ENCODE data around the gene GALNT18.

Gene GALNT18

DNA sequence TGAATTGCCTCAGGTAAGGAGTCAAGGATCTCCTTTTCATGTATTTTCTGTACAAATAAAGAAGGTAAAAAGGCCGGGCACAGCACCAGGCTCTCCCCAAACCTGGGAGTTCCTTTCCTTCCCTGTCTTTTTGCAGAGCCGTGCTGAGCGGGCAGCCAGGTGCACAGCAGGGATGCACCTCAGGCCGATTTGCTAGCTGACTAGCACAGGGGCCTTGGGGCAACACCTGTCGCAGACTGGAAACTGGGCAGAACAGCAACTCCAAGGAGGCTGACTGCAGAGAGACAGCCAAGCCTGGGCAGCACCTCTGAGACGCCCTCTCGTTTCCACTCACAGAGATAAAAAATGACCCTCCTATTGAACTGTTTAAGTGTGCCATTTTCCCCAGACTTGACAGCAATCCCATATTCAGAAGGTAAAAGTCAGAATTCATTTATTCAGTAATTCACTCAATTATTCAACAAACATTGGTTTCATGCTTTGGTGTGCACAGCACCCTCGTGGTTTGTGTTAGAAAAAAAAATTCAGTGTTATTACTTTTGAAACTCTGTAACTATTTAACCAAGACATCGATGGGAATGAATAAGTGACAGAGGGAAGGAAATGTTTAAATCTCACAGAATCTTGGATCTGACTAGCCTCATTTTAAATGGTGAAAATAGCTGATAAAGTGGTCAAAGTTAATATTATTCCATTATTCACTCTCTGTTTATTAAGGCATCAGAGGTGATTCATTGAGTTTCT, 120.9 kb downstream of the GALNT18 start:
- Histone ChIP-seq H2BK12ac (ENCODE audit: low read length) (no peak overlapping the region), H3K9ac (ENCODE audit: low read depth, low read length, poor library complexity) (no peak overlapping the region), H2BK120ac (ENCODE audit: low read depth, low read length) (no peak overlapping the region), H3K36me3 (replicated peaks in 1 of 2; ENCODE audit: control insufficient read depth in 2 of 2, insufficient read depth in 2 of 2, low read length in 2 of 2) (no peaks in the 10 kb centered on the region), H3K4me2 (ENCODE audit: insufficient read depth, low read length, poor library complexity, severe bottlenecking) (no peak overlapping the region), H3K18ac (ENCODE audit: low read length) (no peak overlapping the region), H4K91ac (ENCODE audit: low read depth, low read length, poor library complexity) (no peak overlapping the region), H3K4me3 (ENCODE audit: low read length in 2 of 2) (no peak overlapping the region), H2AK5ac (ENCODE audit: low read depth, low read length) (no peak overlapping the region), H2BK5ac (ENCODE audit: low read length) (no peak overlapping the region), H4K8ac (ENCODE audit: low read depth, low read length) (no peak overlapping the region), H3K9me3 (replicated peaks in 1 of 2; ENCODE audit: control insufficient read depth in 2 of 2, insufficient read depth in 1 of 2, low read depth in 1 of 2, low read length in 2 of 2) (no peaks in the 10 kb centered on the region), H3K4ac (ENCODE audit: low read length) (no peak overlapping the region), H3K27me3 (ENCODE audit: control insufficient read depth in 3 of 3, insufficient read depth in 3 of 3, low read depth in 1 of 3, low read length in 3 of 3) (no peaks in the 10 kb centered on the region), H3K14ac (ENCODE audit: low read length) (no peak overlapping the region), H2AFZ (ENCODE audit: low read length) (no peak overlapping the region), H2BK15ac (ENCODE audit: low read length) (no peak overlapping the region), H3K27ac (replicated peaks; ENCODE audit: low read length) (no peak overlapping the region), H3K79me1 (ENCODE audit: low read depth, low read length) (no peaks in the 10 kb centered on the region), H3K4me1 (ENCODE audit: control insufficient read depth in 2 of 2, insufficient read depth in 1 of 2, low read depth in 1 of 2, low read length in 2 of 2) (peaks cover 0 to 6% of the 10 kb centered on the region in 2 donors), H3K23ac (ENCODE audit: low read depth, low read length, poor library complexity) (no peak overlapping the region)
- no CpG with 5 or more reads among the region's 9 CpGs for WGBS, 2 donors (ENCODE audit: extremely low coverage in 2 of 2, insufficient read length in 2 of 2, insufficient replicate concordance in 1 of 2)
- no peak for DNase-seq (ENCODE audit: low spot score)

DNA sequence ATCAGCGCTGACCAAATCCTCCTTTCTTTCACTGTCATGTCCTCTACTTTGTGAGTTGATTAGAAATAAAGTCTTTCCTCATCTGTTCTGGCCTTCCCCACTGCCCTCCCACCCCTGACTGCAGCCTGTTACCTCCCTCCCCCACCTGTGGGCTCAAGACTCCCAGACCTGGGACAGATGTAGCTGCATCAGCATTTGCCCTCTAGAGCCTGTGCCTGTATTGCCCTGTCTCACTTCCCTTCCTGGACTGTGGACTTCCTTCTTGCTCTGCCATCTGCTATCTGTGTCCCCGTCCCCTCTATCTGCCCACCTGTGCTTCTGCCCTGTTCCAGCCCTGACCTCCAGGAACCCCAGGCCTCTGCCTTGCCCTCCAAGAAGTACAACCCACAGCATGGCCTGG, 122.5 kb downstream of the GALNT18 start:
- peak overlapping the region; percentile 58 for H3K14ac ChIP-seq (ENCODE audit: low read length)
- no peaks in the 10 kb centered on the region for H3K36me3 ChIP-seq (replicated peaks in 1 of 2; ENCODE audit: control insufficient read depth in 2 of 2, insufficient read depth in 2 of 2, low read length in 2 of 2)
- no peak overlapping the region for H4K8ac ChIP-seq (ENCODE audit: low read depth, low read length)
- no peak overlapping the region for H2BK120ac ChIP-seq (ENCODE audit: low read depth, low read length)
- WGBS, 2 donors (ENCODE audit: extremely low coverage in 2 of 2, insufficient read length in 2 of 2, insufficient replicate concordance in 1 of 2), result no CpG with 5 or more reads among the region's 2 CpGs
- no peaks in the 10 kb centered on the region for H3K79me1 ChIP-seq (ENCODE audit: low read depth, low read length)
- H2BK12ac ChIP-seq (ENCODE audit: low read length), result no peak overlapping the region
- H3K4me3 ChIP-seq (ENCODE audit: low read length in 2 of 2), result no peak overlapping the region
- no peak overlapping the region for H2BK15ac ChIP-seq (ENCODE audit: low read length)
- no peak overlapping the region for H3K27ac ChIP-seq (replicated peaks; ENCODE audit: low read length)
- no peak overlapping the region for H3K4me2 ChIP-seq (ENCODE audit: insufficient read depth, low read length, poor library complexity, severe bottlenecking)
- H3K23ac ChIP-seq (ENCODE audit: low read depth, low read length, poor library complexity), result no peak overlapping the region
- peak overlapping the region; percentile 45 for H3K18ac ChIP-seq (ENCODE audit: low read length)
- no peak overlapping the region for H3K4ac ChIP-seq (ENCODE audit: low read length)
- DNase-seq (ENCODE audit: low spot score), result no peak
- no peak overlapping the region for H2AK5ac ChIP-seq (ENCODE audit: low read depth, low read length)
- H2BK5ac ChIP-seq (ENCODE audit: low read length), result no peak overlapping the region
- no peak overlapping the region for H3K9ac ChIP-seq (ENCODE audit: low read depth, low read length, poor library complexity)
- H3K4me1 ChIP-seq (ENCODE audit: control insufficient read depth in 2 of 2, insufficient read depth in 1 of 2, low read depth in 1 of 2, low read length in 2 of 2), result peaks cover 0 to 7% of the 10 kb centered on the region in 2 donors
- H3K27me3 ChIP-seq (ENCODE audit: control insufficient read depth in 3 of 3, insufficient read depth in 3 of 3, low read depth in 1 of 3, low read length in 3 of 3), result no peaks in the 10 kb centered on the region
- no peaks in the 10 kb centered on the region for H3K9me3 ChIP-seq (replicated peaks in 1 of 2; ENCODE audit: control insufficient read depth in 2 of 2, insufficient read depth in 1 of 2, low read depth in 1 of 2, low read length in 2 of 2)
- H2AFZ ChIP-seq (ENCODE audit: low read length), result no peak overlapping the region
- H4K91ac ChIP-seq (ENCODE audit: low read depth, low read length, poor library complexity), result peak overlapping the region; percentile 7

DNA sequence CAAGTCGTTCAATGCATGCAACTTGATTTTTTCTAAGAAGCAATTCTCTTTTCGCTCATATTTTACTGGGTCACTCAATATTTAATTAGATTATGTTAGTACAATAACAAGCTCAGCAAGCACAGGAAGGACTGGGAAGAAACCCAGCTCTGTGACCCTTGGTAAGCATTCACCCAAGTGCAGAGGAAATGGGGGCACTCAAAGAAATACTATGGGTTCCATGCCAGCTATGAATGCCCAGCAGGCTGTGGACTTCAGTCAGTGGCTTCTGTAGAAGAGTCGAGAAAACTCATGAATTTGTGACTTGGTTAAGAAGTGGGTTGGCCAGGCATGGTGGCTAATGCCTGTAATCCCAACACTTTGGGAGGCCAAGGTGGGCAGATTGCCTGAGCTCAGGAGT, 123.6 kb downstream of the GALNT18 start:
- WGBS, 2 donors (ENCODE audit: extremely low coverage in 2 of 2, insufficient read length in 2 of 2, insufficient replicate concordance in 1 of 2), result no CpG with 5 or more reads among the region's 3 CpGs

DNA sequence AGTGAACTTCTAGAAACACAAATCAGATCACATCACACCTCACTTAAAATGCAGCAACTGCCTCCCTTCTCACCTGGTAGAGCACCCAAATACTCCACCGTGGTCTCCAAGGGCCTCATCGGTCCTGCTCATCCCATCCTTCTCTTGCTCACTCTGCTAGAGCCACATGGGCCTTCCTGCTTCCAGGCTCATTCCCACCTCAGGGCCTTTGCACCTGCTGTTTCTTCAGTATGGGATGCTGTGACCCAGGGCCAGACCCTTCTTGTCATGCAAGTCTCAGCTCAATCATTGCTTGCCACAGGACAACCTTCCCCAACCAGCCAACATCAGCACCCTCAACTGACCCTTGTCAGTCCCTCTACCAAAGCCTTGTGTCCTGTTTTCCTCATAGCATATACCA, 124.9 kb downstream of the GALNT18 start:
- Histone ChIP-seq H3K18ac (ENCODE audit: low read length) (no peak overlapping the region), H2BK12ac (ENCODE audit: low read length) (no peak overlapping the region), H2BK120ac (ENCODE audit: low read depth, low read length) (no peak overlapping the region), H3K4me2 (ENCODE audit: insufficient read depth, low read length, poor library complexity, severe bottlenecking) (no peak overlapping the region), H3K36me3 (replicated peaks in 1 of 2; ENCODE audit: control insufficient read depth in 2 of 2, insufficient read depth in 2 of 2, low read length in 2 of 2) (no peaks in the 10 kb centered on the region), H3K23ac (ENCODE audit: low read depth, low read length, poor library complexity) (no peak overlapping the region), H3K14ac (ENCODE audit: low read length) (no peak overlapping the region), H2AK5ac (ENCODE audit: low read depth, low read length) (peak overlapping the region; percentile 2), H4K91ac (ENCODE audit: low read depth, low read length, poor library complexity) (no peak overlapping the region), H4K8ac (ENCODE audit: low read depth, low read length) (no peak overlapping the region), H3K4me1 (ENCODE audit: control insufficient read depth in 2 of 2, insufficient read depth in 1 of 2, low read depth in 1 of 2, low read length in 2 of 2) (peaks cover 0 to 4% of the 10 kb centered on the region in 2 donors), H2AFZ (ENCODE audit: low read length) (no peak overlapping the region), H3K4me3 (ENCODE audit: low read length in 2 of 2) (no peak overlapping the region), H3K9ac (ENCODE audit: low read depth, low read length, poor library complexity) (no peak overlapping the region), H2BK15ac (ENCODE audit: low read length) (no peak overlapping the region), H3K79me1 (ENCODE audit: low read depth, low read length) (no peaks in the 10 kb centered on the region), H2BK5ac (ENCODE audit: low read length) (no peak overlapping the region), H3K27ac (replicated peaks; ENCODE audit: low read length) (no peak overlapping the region), H3K4ac (ENCODE audit: low read length) (no peak overlapping the region), H3K27me3 (ENCODE audit: control insufficient read depth in 3 of 3, insufficient read depth in 3 of 3, low read depth in 1 of 3, low read length in 3 of 3) (no peaks in the 10 kb centered on the region), H3K9me3 (replicated peaks in 1 of 2; ENCODE audit: control insufficient read depth in 2 of 2, insufficient read depth in 1 of 2, low read depth in 1 of 2, low read length in 2 of 2) (no peaks in the 10 kb centered on the region)
- no peak for DNase-seq (ENCODE audit: low spot score)
- no CpG with 5 or more reads among the region's 2 CpGs for WGBS, 2 donors (ENCODE audit: extremely low coverage in 2 of 2, insufficient read length in 2 of 2, insufficient replicate concordance in 1 of 2)

More for the DNA sequence above, 123.6 kb downstream of the GALNT18 start:
- Histone ChIP-seq H3K4me3 (ENCODE audit: low read length in 2 of 2) (no peak overlapping the region), H3K36me3 (replicated peaks in 1 of 2; ENCODE audit: control insufficient read depth in 2 of 2, insufficient read depth in 2 of 2, low read length in 2 of 2) (no peaks in the 10 kb centered on the region), H3K27me3 (ENCODE audit: control insufficient read depth in 3 of 3, insufficient read depth in 3 of 3, low read depth in 1 of 3, low read length in 3 of 3) (no peaks in the 10 kb centered on the region), H3K4me2 (ENCODE audit: insufficient read depth, low read length, poor library complexity, severe bottlenecking) (no peak overlapping the region), H2BK5ac (ENCODE audit: low read length) (no peak overlapping the region), H3K14ac (ENCODE audit: low read length) (no peak overlapping the region), H2BK15ac (ENCODE audit: low read length) (no peak overlapping the region), H3K9ac (ENCODE audit: low read depth, low read length, poor library complexity) (no peak overlapping the region), H3K27ac (replicated peaks; ENCODE audit: low read length) (no peak overlapping the region), H2AFZ (ENCODE audit: low read length) (no peak overlapping the region), H3K4me1 (ENCODE audit: control insufficient read depth in 2 of 2, insufficient read depth in 1 of 2, low read depth in 1 of 2, low read length in 2 of 2) (peaks cover 0 to 7% of the 10 kb centered on the region in 2 donors), H4K91ac (ENCODE audit: low read depth, low read length, poor library complexity) (no peak overlapping the region), H4K8ac (ENCODE audit: low read depth, low read length) (no peak overlapping the region), H3K79me1 (ENCODE audit: low read depth, low read length) (no peaks in the 10 kb centered on the region), H2AK5ac (ENCODE audit: low read depth, low read length) (no peak overlapping the region), H3K18ac (ENCODE audit: low read length) (no peak overlapping the region), H3K23ac (ENCODE audit: low read depth, low read length, poor library complexity) (no peak overlapping the region), H2BK120ac (ENCODE audit: low read depth, low read length) (no peak overlapping the region), H3K9me3 (replicated peaks in 1 of 2; ENCODE audit: control insufficient read depth in 2 of 2, insufficient read depth in 1 of 2, low read depth in 1 of 2, low read length in 2 of 2) (no peaks in the 10 kb centered on the region), H3K4ac (ENCODE audit: low read length) (no peak overlapping the region), H2BK12ac (ENCODE audit: low read length) (no peak overlapping the region)
- no peak for DNase-seq (ENCODE audit: low spot score)

All from neuronal stem cell (in vitro differentiated cells).